GM19099 (cell line): Measurements from ENCODE around the gene NME4.

Experiments used
- POLR2A ChIP-seq: IDR thresholded peaks from 3 replicates; pipeline ENCODE4 v1.6.1; 2011; ENCODE audit warnings: low read depth; ENCODE audit not compliant: insufficient read length; ENCODE audit errors: extremely low read depth

Gene NME4

GRCh38 chr16:372302-372983 is 24.6 kb upstream of the NME4 start:
- TF ChIP-seq POLR2A = no peak

- no peak for TF ChIP-seq POLR2A
Measured at GRCh38 chr16:373020-373598, 23.9 kb upstream of the NME4 start.

GRCh38 chr16:373848-374615 is 23.0 kb upstream of the NME4 start:
- no peak for TF ChIP-seq POLR2A

- TF ChIP-seq POLR2A = no peak
Measured at GRCh38 chr16:374616-374926, 22.4 kb upstream of the NME4 start.

GRCh38 chr16:375212-375611 is 21.8 kb upstream of the NME4 start:
- no peak for TF ChIP-seq POLR2A

GRCh38 chr16:375927-376816 is 20.8 kb upstream of the NME4 start:
- no peak for TF ChIP-seq POLR2A

- no peak for TF ChIP-seq POLR2A
Measured at GRCh38 chr16:376817-377418, 20.1 kb upstream of the NME4 start.

- TF ChIP-seq POLR2A = no peak
Measured at GRCh38 chr16:377419-377951, 19.5 kb upstream of the NME4 start.

- no peak for TF ChIP-seq POLR2A
Measured at GRCh38 chr16:378821-379182, 18.2 kb upstream of the NME4 start.

GRCh38 chr16:379183-379960 is 17.6 kb upstream of the NME4 start:
- TF ChIP-seq POLR2A = no peak

- no peak for TF ChIP-seq POLR2A
Measured at GRCh38 chr16:379961-380761, 16.8 kb upstream of the NME4 start.

GRCh38 chr16:380762-381011 is 16.3 kb upstream of the NME4 start:
- no peak for TF ChIP-seq POLR2A

- no peak for TF ChIP-seq POLR2A
Measured at GRCh38 chr16:381012-381788, 15.8 kb upstream of the NME4 start.
